CD4-positive, alpha-beta T cell treated with Interleukin-4 for 1 hour (primary cell): ENCODE measurements around the gene OR52E2.
"Not testable (repeated sequence)": the region's sequence is repeated elsewhere in the genome, so short reads cannot be mapped to it uniquely, and the experiment has no call there.

Experiments
- DNase-seq, 2 donors: peaks; one replicate each; pipeline ENCODE4 v3.0.0-alpha.2; 2020 to 2022

OR52E2 gene

GRCh38 chr11:5059391-5059790 lies at the start of gene OR52E2:
OR52E2 (minus strand) TSS chr11:5059627; CDS start chr11:5059627, 0 bp downstream.
- DNase-seq = no peak

DNA sequence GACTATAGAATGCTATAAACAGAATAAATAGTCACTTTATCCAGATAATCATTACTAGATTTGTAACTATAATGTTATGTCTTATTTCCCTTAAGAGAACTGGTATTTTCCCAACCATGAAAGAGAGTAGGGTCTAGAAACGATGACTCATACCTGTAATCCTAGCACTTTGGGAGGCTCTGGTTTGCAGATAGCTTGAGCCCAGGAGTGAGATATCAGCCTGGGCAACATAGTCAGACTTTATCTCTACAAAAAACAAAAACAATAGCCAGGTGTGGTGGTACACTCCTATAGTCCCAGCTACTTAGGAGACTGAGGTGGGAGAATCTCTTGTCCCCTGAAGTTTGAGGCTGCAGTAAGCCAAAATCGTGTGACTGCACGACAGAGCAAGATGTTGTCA lies 47.9 kb upstream of the OR52E2 start:
- DNase-seq = no peak

GRCh38 chr11:5103066-5103465 lies 43.6 kb upstream of the OR52E2 start:
- no peak for DNase-seq

DNA sequence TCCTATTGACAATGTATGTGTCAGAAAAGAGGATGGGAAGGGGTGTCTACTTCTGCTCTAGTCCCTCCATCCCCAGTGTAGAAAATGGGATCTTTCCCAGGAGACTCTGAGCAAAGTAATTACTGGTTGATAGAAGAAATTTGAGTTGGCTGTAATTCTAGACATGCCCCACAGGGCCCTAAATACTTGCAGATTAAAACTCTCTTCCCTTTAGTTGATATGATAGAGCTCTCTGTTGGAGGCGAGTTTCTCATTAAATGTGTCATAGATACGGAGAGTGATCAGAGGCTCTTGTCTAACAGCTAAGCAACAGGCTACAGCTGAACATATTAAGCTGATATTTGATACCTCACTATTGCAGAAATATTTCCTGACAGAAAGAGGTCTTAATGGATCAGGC lies 42.8 kb upstream of the OR52E2 start:
- no peak for DNase-seq

DNA sequence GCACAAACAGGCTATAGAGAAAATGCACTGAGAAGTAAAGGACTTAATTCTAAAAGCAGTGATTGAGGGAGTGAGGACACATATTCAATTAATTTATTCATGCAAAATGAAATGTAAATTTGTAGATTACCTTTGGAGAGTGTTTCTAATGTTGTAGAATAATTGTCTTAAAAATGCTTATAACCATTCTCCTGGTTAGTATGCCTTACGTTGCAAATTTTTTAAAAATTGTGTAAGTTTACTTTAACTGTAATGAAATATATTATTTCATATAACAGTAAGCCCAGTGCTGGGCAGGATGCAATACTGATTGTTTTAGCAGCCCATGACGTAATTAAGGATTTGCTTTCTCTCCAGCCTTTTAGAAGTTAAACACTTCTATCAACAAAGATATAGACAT lies 36.6 kb upstream of the OR52E2 start:
- no peak for DNase-seq

- no peak for DNase-seq
Observed at GRCh38 chr11:5092821-5093585, 33.6 kb upstream of the OR52E2 start.

GRCh38 chr11:5090668-5091067 lies 31.2 kb upstream of the OR52E2 start:
- no peak for DNase-seq

- no peak for DNase-seq
Observed at GRCh38 chr11:5088556-5088955, 29.1 kb upstream of the OR52E2 start.

DNA sequence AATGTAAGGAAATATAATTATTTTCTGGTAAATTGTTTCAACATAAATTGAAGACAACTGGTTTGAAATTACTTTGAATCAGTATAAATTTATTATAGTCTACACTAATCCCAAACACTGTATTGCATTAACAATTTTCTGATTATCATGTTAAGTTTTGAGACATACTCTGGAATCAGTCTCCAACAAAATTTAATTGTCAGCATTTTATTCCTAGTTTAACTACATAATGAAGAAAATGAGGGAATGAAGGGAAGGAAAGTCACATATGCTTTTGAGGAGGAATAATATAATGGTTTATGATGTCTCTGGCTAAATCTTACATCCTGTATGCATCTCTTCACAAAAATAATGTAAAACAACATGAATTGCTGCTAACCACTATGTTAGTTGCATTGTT lies 24.2 kb upstream of the OR52E2 start:
- DNase-seq = no peak

DNA sequence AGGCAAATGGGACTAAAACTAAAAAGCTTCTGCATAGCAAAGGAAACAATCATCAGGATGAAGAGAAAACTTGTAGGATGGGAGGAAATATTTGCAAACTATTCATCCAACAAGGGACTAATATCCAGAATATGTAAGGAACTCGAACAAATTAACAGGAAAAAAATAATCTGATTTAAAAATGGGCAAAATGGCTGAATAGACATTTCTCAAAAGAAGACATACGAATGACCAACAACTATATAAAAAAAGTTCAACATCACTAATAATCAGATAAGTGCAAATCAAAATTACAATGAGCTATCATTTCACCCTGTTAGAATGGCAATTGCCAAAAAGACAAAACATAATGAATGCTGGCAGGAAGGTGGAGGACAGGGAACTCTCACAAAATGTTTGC lies 22.0 kb upstream of the OR52E2 start:
- DNase-seq = no peak

GRCh38 chr11:5071799-5072198 lies 12.4 kb upstream of the OR52E2 start:
- DNase-seq = no peak

- DNase-seq = no peak
Observed at GRCh38 chr11:5069272-5069671, 9.8 kb upstream of the OR52E2 start, which contains the start of gene OR52E1. OR52E1 (plus strand) TSS chr11:5069572.

- DNase-seq = no peak
Observed at GRCh38 chr11:5065027-5065426, 5.6 kb upstream of the OR52E2 start.

DNA sequence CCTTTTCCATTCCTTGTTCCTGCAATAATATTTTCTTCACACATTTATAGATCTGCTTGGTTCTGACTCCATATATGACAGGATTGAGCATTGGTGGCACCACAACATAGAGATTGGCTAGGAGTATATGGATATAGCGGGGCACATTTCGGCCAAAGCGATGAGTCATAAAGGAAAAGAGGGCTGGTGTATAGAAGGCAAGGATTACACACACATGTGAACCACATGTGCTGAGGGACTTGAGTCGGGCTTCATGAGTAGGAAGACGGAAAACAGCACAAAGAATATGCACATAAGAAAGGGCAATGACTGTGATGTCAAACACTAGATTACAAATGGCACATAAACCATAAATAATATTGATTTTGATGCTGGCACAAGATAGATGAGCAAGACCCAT lies 748 bp downstream of the OR52E2 start:
- DNase-seq = not testable (repeated sequence)

DNA sequence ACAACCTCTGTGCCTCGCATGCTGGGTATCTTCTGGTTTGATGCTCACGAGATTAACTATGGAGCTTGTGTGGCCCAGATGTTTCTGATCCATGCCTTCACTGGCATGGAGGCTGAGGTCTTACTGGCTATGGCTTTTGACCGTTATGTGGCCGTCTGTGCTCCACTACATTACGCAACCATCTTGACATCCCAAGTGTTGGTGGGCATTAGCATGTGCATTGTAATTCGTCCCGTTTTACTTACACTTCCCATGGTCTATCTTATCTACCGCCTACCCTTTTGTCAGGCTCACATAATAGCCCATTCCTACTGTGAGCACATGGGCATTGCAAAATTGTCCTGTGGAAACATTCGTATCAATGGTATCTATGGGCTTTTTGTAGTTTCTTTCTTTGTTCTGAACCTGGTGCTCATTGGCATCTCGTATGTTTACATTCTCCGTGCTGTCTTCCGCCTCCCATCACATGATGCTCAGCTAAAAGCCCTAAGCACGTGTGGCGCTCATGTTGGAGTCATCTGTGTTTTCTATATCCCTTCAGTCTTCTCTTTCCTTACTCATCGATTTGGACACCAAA lies 12.6 kb downstream of the OR52E2 start:
- DNase-seq = no peak

- no peak for DNase-seq
Observed at GRCh38 chr11:5046226-5046625, 13.2 kb downstream of the OR52E2 start, which contains the start of gene OR52J3. OR52J3 (plus strand) TSS chr11:5046526; CDS start chr11:5046526, 0 bp downstream.

- DNase-seq = no peak
Observed at GRCh38 chr11:5043380-5043779, 16.0 kb downstream of the OR52E2 start.

GRCh38 chr11:5042091-5042490 lies 17.3 kb downstream of the OR52E2 start:
- DNase-seq = no peak

- DNase-seq = no peak
Observed at GRCh38 chr11:5040876-5041275, 18.6 kb downstream of the OR52E2 start.

DNA sequence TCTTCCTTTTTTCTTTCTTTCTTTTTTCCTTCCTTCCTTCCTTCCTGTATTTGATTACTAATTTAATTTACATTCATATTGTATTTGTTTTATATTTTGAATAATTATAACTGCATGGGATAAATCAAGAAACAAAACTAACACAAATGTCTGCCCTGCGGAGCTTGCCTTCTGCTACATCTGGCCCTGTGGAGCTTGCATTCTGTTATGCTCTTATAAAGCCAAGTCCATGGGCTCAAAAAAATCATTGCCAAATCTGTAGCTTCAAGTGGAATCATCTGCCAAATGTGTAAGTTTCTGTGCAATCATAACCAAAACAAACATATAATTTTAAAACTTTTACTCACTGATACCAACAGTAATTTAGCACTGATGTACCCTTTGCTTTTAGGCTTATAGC lies 21.1 kb downstream of the OR52E2 start:
- DNase-seq = no peak

GRCh38 chr11:5037926-5038325 lies 21.5 kb downstream of the OR52E2 start:
- no peak for DNase-seq

- no peak for DNase-seq
Observed at GRCh38 chr11:5036669-5037068, 22.8 kb downstream of the OR52E2 start.

- DNase-seq = no peak
Observed at GRCh38 chr11:5021996-5022395, 37.4 kb downstream of the OR52E2 start.

DNA sequence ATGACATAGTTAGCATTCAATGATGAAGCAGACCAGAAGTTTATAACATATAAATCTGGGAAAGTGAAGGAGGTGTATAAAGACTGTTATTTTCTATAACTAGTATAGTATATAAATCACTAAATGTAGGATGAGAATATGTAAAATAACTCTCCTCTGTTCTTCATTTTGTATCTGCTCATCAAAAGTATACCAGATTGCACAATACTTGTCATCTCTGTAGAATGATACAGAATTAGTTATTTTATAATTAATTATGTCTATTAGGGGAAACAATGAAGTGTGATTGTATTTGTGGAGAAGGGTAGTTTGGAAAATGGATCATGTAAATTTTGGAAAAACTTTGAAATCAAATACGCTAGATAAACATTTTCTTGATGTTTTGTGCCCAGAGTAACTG lies 46.4 kb downstream of the OR52E2 start:
- no peak for DNase-seq

DNA sequence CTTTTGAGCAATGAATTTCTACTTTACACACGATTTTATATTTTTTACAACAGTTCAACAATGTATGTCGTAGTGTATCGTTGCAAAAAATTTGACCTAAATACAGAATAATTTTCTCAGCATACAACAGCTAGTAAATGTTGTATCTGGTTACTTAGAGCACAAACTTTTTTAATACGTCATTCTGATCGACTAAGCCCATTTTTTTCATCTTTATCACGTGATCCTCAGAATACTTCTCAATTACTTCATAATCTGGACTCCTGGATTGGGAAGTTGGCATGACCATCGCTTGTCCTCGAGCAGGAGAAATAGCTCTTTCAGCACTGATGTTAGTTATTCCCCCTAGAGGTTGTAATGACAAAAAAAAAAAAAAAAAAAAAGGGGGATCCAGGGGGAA lies 48.2 kb downstream of the OR52E2 start:
- no peak for DNase-seq
